ENCODE results near the gene NLK.

DNA sequence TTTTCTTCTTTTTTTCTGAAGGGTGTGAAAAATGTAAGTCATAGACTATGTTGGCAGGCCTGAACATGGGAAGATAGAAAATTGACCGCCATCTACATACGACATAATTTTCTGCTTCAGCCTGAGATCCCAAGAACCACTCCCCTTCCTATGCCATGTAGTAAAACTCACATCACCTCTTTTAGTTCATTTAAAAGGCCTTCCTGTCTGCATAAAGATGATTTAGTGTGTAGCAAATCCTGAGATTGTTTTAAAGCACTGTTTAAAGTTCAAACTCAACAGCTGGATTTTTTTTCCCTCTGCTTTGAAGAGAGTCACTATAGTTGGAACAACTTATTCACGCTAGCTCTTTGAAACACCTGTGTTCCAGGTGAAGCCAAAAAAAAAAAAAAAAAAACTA, 101.5 kb downstream of the NLK start:
- TF ChIP-seq TCF7 (CRISPR knock-in tag; IDR thresholded peaks at IDR 0.05; ENCODE audit: low read depth), result no peak
- no peak for TF ChIP-seq CBFB (CRISPR knock-in tag; IDR thresholded peaks at IDR 0.05; ENCODE audit: low read depth)
- TF ChIP-seq, protein P1, sequence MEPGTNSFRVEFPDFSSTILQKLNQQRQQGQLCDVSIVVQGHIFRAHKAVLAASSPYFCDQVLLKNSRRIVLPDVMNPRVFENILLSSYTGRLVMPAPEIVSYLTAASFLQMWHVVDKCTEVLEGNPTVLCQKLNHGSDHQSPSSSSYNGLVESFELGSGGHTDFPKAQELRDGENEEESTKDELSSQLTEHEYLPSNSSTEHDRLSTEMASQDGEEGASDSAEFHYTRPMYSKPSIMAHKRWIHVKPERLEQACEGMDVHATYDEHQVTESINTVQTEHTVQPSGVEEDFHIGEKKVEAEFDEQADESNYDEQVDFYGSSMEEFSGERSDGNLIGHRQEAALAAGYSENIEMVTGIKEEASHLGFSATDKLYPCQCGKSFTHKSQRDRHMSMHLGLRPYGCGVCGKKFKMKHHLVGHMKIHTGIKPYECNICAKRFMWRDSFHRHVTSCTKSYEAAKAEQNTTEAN (CRISPR knock-in tag; IDR thresholded peaks at IDR 0.05), result no peak
